ENCODE data around the gene MTAP.
A peak's percentile ranks its signal among the peaks of the same experiment; 100 is the strongest.

Gene MTAP

DNA sequence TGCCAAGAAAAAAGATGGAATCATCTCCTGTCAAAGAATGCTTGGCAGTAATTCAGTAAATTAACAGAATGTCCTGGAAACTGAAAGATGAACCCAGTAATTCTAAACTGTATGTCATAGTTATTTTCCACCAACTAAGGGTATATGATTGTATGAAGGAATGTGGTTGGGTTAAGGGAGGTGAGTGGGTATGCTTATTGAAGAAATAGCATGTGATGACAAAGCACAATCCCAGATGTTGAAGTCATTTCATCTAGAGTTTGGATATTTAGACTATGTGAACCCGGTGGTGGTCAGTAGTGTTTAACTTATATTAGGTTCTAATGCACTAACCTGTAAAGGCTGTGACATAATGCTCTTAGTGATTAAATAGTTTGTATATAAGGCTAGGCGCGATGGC is 104.4 kb downstream of the MTAP start:
- DNase-seq (ENCODE audit: low read depth) = no peak
- no peak overlapping the region for H3K4me3 ChIP-seq (ENCODE audit: low read depth, low read length)
- TF ChIP-seq, protein P1, sequence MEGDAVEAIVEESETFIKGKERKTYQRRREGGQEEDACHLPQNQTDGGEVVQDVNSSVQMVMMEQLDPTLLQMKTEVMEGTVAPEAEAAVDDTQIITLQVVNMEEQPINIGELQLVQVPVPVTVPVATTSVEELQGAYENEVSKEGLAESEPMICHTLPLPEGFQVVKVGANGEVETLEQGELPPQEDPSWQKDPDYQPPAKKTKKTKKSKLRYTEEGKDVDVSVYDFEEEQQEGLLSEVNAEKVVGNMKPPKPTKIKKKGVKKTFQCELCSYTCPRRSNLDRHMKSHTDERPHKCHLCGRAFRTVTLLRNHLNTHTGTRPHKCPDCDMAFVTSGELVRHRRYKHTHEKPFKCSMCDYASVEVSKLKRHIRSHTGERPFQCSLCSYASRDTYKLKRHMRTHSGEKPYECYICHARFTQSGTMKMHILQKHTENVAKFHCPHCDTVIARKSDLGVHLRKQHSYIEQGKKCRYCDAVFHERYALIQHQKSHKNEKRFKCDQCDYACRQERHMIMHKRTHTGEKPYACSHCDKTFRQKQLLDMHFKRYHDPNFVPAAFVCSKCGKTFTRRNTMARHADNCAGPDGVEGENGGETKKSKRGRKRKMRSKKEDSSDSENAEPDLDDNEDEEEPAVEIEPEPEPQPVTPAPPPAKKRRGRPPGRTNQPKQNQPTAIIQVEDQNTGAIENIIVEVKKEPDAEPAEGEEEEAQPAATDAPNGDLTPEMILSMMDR (IDR thresholded peaks at IDR 0.05; ENCODE audit: insufficient read depth, low read depth, low read length, missing control alignments) = no peak

DNA sequence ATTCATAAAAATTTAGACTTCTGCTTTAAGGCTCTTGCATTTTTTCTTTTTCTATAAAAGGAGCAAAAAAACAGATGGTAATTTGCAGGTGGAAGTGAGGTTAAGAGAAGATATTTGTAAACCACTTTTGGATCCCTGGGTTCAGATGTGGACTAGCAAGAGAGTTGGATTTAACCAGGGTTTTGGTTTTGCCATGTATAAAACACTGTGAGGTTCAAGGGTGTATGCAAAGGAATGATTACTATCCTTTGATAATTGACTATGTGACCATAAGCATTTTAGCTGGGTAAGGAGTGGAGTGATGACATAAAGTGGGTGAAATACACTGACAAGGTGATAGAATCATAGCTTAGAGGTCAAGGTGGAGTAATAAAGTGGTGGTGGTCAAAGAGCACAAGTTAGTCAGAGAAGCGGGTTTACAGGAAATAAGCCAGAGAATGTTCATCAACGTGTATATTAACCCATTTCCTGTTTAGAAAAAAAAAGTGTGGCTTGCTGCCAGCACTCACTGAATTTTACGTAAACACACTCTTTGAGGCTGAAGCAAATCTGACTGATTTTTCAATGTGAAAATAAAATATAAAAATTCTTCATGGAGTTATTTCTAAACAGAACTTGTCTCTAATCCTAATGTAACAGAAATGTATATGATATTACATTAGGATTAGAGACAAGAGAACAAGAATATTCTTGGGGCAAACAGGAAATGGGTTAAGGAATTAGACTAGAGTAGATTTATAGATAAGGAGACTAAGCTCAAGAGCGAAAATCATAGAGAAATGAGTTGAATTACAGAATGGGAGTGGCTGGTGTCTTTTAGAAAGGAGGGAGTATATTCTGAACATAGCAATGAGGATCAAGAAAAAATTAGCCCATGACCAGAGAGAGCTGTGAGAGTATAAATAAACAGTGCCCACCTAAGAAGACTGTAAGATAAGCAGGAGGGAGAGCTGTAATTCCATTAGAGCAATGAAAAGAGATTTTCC is 117.2 kb downstream of the MTAP start:
- TF ChIP-seq, protein P1 (IDR thresholded peaks at IDR 0.05; ENCODE audit: insufficient read depth, low read depth, low read length, missing control alignments) = no peak
- H3K4me3 ChIP-seq (ENCODE audit: low read depth, low read length) = no peak overlapping the region
- peak; percentile 60 for DNase-seq (ENCODE audit: low read depth)

DNA sequence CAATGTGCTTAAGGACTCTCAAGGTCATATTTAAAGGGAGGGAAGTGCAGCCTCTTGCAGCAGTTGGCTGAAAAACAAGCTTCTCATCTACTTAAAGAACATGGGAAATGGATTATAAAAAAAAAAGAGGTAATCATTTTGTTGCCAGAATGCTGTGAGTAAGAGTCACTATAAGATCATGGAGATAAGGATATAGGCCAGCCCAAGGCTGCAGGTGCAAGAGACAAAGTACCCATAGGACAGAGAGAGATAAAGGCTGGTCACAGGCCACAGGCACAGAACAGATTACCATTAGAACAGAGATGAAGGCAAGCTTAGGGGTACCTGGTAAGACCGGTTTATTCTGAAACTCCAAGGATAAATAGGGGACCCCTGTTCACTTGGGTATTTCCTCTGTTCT is 121.3 kb downstream of the MTAP start:
- TF ChIP-seq, protein P1 (IDR thresholded peaks at IDR 0.05; ENCODE audit: insufficient read depth, low read depth, low read length, missing control alignments) = no peak

DNA sequence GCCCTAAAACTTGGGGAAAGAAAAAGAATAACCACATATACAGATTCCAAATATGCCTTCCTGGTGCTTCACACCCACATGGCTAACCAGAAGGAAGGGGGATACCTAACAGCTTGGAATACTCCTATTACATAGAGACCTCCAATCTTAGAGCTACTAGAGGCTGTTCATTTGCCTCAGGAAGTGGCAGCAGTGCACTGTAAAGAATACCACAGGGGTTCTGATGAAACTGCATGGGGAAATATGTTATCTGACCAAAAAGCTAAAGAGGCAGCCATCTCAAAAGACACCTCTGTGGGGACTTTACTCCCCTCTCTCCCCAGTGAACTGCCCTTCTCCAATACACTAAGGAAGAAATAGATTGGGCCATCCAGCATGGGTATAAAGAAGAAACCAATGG is 125.3 kb downstream of the MTAP start:
- no peak for DNase-seq (ENCODE audit: low read depth)
- TF ChIP-seq, protein P1 (IDR thresholded peaks at IDR 0.05; ENCODE audit: insufficient read depth, low read depth, low read length, missing control alignments) = no peak
- no peak overlapping the region for H3K4me3 ChIP-seq (ENCODE audit: low read depth, low read length)

More for the DNA sequence above, 121.3 kb downstream of the MTAP start:
- DNase-seq (ENCODE audit: low read depth) = no peak
- no peak overlapping the region for H3K4me3 ChIP-seq (ENCODE audit: low read depth, low read length)

DNA sequence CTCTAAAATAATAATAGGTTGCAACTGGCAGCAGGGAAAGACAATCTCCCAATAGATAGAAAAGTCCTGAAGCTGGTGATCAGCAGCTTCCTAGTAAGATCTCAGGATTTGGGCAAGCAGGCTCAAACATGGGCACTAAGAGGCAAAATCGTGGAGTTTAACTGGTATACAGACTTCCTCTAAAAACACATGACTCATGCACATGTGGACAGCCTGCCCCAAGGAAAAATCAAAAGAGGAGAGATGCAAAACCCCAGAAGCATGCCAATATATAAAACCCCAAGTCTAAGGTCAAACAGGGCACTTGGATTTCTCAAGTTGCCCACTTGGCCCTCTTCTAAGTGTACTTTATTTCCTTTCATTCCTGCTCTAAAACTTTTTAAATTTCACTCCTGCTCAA is 129.0 kb downstream of the MTAP start:
- no peak for DNase-seq (ENCODE audit: low read depth)
- TF ChIP-seq, protein P1 (IDR thresholded peaks at IDR 0.05; ENCODE audit: insufficient read depth, low read depth, low read length, missing control alignments) = no peak
- no peak overlapping the region for H3K4me3 ChIP-seq (ENCODE audit: low read depth, low read length)

DNA sequence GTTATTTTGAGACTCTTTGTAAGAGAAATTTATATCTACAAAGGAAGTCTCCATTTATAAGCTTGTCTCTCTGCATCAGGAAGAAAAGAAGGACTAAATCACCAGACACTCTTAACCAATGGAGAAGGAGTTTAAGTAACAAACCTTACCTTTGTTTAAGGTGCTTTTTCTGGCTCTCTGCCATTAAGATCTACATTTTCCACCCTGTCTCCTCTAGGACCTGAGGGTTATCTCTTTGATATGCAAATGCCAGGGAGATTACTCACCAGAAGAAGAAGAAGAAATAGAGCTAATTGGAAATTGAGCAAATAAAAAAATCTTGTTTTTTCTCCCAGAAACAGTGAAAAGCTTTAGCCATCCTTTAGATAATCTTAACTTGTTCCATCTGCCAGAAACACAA is 130.8 kb downstream of the MTAP start:
- TF ChIP-seq, protein P1 (IDR thresholded peaks at IDR 0.05; ENCODE audit: insufficient read depth, low read depth, low read length, missing control alignments) = no peak
- no peak overlapping the region for H3K4me3 ChIP-seq (ENCODE audit: low read depth, low read length)
- no peak for DNase-seq (ENCODE audit: low read depth)
